ENCODE measurements around the gene TBCA. TPM values are rescaled to one million over a fixed set of nuclear protein-coding genes. Genes with fewer than 3 reads are reported as not detected.

TBCA gene
- total and polyA plus RNA-seq, 9 of the 15 experiments (the other 6 are each of a cell fraction or from before 2014, with no cell fraction given): 164 to 661 (median 334) TPM

DNA sequence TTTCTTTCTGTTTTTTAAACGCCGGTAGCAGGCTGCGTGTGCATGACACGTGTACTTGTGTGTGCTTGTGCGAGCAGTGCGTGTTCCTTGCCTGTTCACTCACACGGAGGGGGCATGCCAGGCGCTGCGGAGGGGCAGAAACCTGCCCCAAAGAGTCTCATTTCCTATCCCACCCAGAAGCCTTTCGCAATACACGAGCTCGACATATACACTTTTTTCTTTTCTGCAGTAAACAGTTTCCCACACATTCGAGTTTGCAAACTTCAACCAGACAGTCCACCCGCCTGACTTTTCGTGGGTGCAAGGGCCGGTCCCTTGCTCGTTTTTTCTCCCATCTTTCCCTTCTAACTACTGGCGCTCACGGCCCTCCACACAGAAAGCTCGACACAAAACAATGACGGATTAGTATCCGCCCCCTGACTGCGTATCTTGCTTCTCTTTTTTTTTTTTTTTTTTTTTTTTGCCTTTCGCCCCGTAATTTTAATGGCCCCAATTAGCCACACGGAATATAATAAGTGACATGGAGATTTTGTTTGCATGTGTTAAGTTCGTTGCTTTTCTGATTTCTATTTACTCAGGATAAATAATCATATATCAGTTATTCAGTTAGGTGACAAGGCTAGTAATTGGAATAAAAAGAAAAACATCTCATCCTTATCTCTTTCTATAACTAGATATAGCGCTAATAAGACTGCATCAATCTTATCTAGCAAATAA, 132.3 kb downstream of the TBCA start:
- no peak overlapping the region for H3K4me2 ChIP-seq (ENCODE audit: insufficient read depth, low read length)
- no peak overlapping the region for H3K27ac ChIP-seq (ENCODE audit: extremely low read depth, low read depth, low read length)
- CTCF ChIA-PET (ENCODE audit: low intra/inter-chr PET ratio): no interaction called here
- POLR2A ChIA-PET: interaction anchor here (0.6 kb wide), 1 partner anchor 822 kb away, joined by 3 read pairs; no protein-coding TSS in a partner anchor
- TF ChIP-seq MYC (IDR thresholded peaks at IDR 0.05; ENCODE audit: low read depth, low read length): no peak
- TF ChIP-seq MYC (CRISPR knock-in tag; IDR thresholded peaks at IDR 0.05; ENCODE audit: borderline replicate concordance, low read depth): no peak
- TF ChIP-seq PPARD (CRISPR knock-in tag; IDR thresholded peaks at IDR 0.05): no peak
- TF ChIP-seq POLR2A (conservative IDR thresholded peaks at IDR 0.05): no peak
- no peak for TF ChIP-seq ZNF583 (CRISPR knock-in tag; IDR thresholded peaks at IDR 0.05)
- TF ChIP-seq RB1 (IDR thresholded peaks at IDR 0.05; ENCODE audit: low read depth): no peak
- 0 out of 2 replicates have a peak, but pooled peaks have one; percentile 27 for TF ChIP-seq CEBPB (tag; IDR thresholded peaks at IDR 0.05)
- no peak for TF ChIP-seq MED1 (CRISPR knock-in tag; IDR thresholded peaks at IDR 0.05; ENCODE audit: borderline replicate concordance)
- no peak for TF ChIP-seq BRD9 (IDR thresholded peaks at IDR 0.05; ENCODE audit: low read depth, partially characterized antibody)
- TF ChIP-seq CBX2 (IDR thresholded peaks at IDR 0.05; ENCODE audit: insufficient read depth, low read length, poor library complexity, severe bottlenecking): peak; percentile 96
- 6% methylated on average over 26 of the region's 28 CpGs for WGBS (ENCODE audit: insufficient coverage, low coverage, missing lambda C conversion rate)
- ATAC-seq: no peak
- H3K9me1 ChIP-seq (ENCODE audit: control insufficient read depth, insufficient read depth, low read length): no peaks in the 10 kb centered on the region
- DNase-seq (ENCODE audit: extremely low read depth in 1 of 4, low spot score in 3 of 4): no peak
- peaks cover 40 to 61% of the 10 kb centered on the region in 2 experiments; a peak in 4 of 5 replicates for H3K27me3 ChIP-seq (ENCODE audit: control insufficient read depth in 2 of 2, insufficient read depth in 2 of 2, low read length in 2 of 2)
- 0 out of 2 replicates have a peak, but pooled peaks cover 6% of the 10 kb centered on the region for H4K20me1 ChIP-seq (replicated peaks; ENCODE audit: control insufficient read depth, insufficient read depth, low read length)
- H3K9me3 ChIP-seq (replicated peaks; ENCODE audit: control insufficient read depth, insufficient read depth, low read depth, low read length): no peaks in the 10 kb centered on the region
- H3K79me2 ChIP-seq (ENCODE audit: control insufficient read depth, insufficient read depth, low read length): no peaks in the 10 kb centered on the region
- no peak for FAIRE-seq
- H3K36me3 ChIP-seq (ENCODE audit: control insufficient read depth, insufficient read depth, low read length): no peaks in the 10 kb centered on the region
- H3K9ac ChIP-seq (ENCODE audit: insufficient read depth in 1 of 2, low read depth in 2 of 2, low read length in 2 of 2): no peak overlapping the region
- peaks cover 0 to 30% of the 10 kb centered on the region in 2 experiments; a peak in 2 of 5 replicates for H3K4me1 ChIP-seq (replicated peaks in 1 of 2; ENCODE audit: control insufficient read depth in 2 of 2, insufficient read depth in 2 of 2, low read length in 2 of 2)
- in situ Hi-C loops (cut with MboI) (no loop called here), intact Hi-C loops (cut with micrococcal nuclease) (loop anchor here (10.0 kb wide), 2 partner anchors 69 to 341 kb away; no protein-coding TSS in a partner anchor)
- BruUV-seq (replicated peaks): no TSS peak
- no peak overlapping the region for H2AFZ ChIP-seq (ENCODE audit: low read depth, low read length)
- no peak overlapping the region for H3K4me3 ChIP-seq
